Endothelial cell of umbilical vein (primary cell): ENCODE results near the gene CPNE8. TPM values are rescaled to one million over a fixed set of nuclear protein-coding genes. Genes with fewer than 3 reads are reported as not detected.

Experiments used
- BruUV-seq: library from RNA; stranded (reverse); fragments of 400-500 nt; replicated peaks from 2 replicates; lab custom pipeline; 2021; lab: Mats Ljungman, UMichigan
- CTCF ChIA-PET: fragments of 300-600, 350-600 bp; sonication (Branson Sonifier 250); formaldehyde crosslinking; loops from one replicate; lab custom pipeline; 2021; ENCODE audit warnings: antibody characterized with exemption, inconsistent platforms; lab: Charles Lee
- POLR2A ChIA-PET: fragments of 300-600, 350-600 bp; sonication (Branson Sonifier 250); formaldehyde crosslinking; loops from one replicate; lab custom pipeline; 2021; ENCODE audit warnings: antibody characterized with exemption, inconsistent platforms; lab: Charles Lee
- DNase-seq: peaks from one replicate; pipeline ENCODE4 v3.0.0-alpha.2; 2011; ENCODE audit warnings: low read depth, low spot score
- FAIRE-seq: peaks from 2 replicates; lab custom pipeline; 2011; peaks lifted over from hg19 to GRCh38; lab: Jason Lieb, UNC
- H2AFZ ChIP-seq: 2 replicates; pipeline ENCODE4 v1.6.0; 2012; ENCODE audit warnings: low read depth, low read length, control low read depth, inconsistent platforms
- H3K27ac ChIP-seq: 2 replicates; pipeline ENCODE4 v1.5.1; 2011; ENCODE audit warnings: low read depth, mild to moderate bottlenecking, control low read depth, low read length, moderate library complexity; ENCODE audit not compliant: insufficient read depth
- H3K27me3 ChIP-seq, 2 experiments: 2 replicates each; pipeline versions ENCODE4 v1.6.0 to v1.6.1; 2011; ENCODE audit warnings: low read length in 2 of 2, mixed read lengths in 1 of 2; ENCODE audit not compliant: control insufficient read depth in 2 of 2, insufficient read depth in 2 of 2
- H3K36me3 ChIP-seq, 2 experiments: 2 replicates in 1 of 2; 3 replicates in 1 of 2; pipeline ENCODE4 v1.5.1; 2011; ENCODE audit warnings: low read length in 2 of 2, mild to moderate bottlenecking in 1 of 2, moderate library complexity in 1 of 2; ENCODE audit not compliant: control insufficient read depth in 2 of 2, insufficient read depth in 2 of 2; ENCODE audit errors: extremely low read depth in 1 of 2
- H3K4me1 ChIP-seq: 3 replicates; pipeline ENCODE4 v1.5.1; 2011; ENCODE audit warnings: mild to moderate bottlenecking, low read length; ENCODE audit not compliant: control insufficient read depth, insufficient read depth; ENCODE audit errors: extremely low read depth
- H3K4me2 ChIP-seq: 2 replicates; pipeline ENCODE4 v1.6.1; 2011; ENCODE audit warnings: low read length, control low read depth, mixed read lengths; ENCODE audit not compliant: insufficient read depth
- H3K4me3 ChIP-seq, 3 experiments: fragments of 200-600 bp in 1 of 3; sonication (generic), shearing (Covaris generic) in 1 of 3; replicated peaks in 1 of 3; 2 replicates each; pipeline ENCODE4 v1.5.1; 2011 to 2016; ENCODE audit warnings: control low read depth in 3 of 3, low read length in 3 of 3, mild to moderate bottlenecking in 2 of 3, inconsistent platforms in 1 of 3, low read depth in 1 of 3, moderate library complexity in 1 of 3; ENCODE audit not compliant: insufficient read depth in 1 of 3
- H3K79me2 ChIP-seq: 2 replicates; pipeline ENCODE4 v1.6.0; 2012; ENCODE audit warnings: low read length, inconsistent platforms; ENCODE audit not compliant: control insufficient read depth, insufficient read depth
- H3K9ac ChIP-seq: replicated peaks from 2 replicates; pipeline ENCODE3; 2011; ENCODE audit warnings: low read length, control low read depth; ENCODE audit not compliant: insufficient read depth; ENCODE audit errors: extremely low read depth
- H3K9me1 ChIP-seq: replicated peaks from 3 replicates; pipeline ENCODE4 v1.6.0; 2011; ENCODE audit warnings: mild to moderate bottlenecking, low read length; ENCODE audit not compliant: control insufficient read depth, insufficient read depth; ENCODE audit errors: extremely low read depth
- H3K9me3 ChIP-seq: replicated peaks from 2 replicates; pipeline ENCODE4 v1.5.1; 2012; ENCODE audit warnings: low read length, inconsistent platforms; ENCODE audit not compliant: control insufficient read depth, insufficient read depth
- H4K20me1 ChIP-seq: replicated peaks from 2 replicates; pipeline ENCODE3; 2011; ENCODE audit warnings: mild to moderate bottlenecking, low read length; ENCODE audit not compliant: control insufficient read depth, insufficient read depth; ENCODE audit errors: extremely low read depth
- EZH2 ChIP-seq: IDR thresholded peaks from 2 replicates; pipeline ENCODE4 v1.6.1; 2012; ENCODE audit warnings: borderline replicate concordance, low read depth, mild to moderate bottlenecking, moderate library complexity, low read length, inconsistent platforms; ENCODE audit not compliant: severe bottlenecking
- FOS ChIP-seq: IDR thresholded peaks from 2 replicates; pipeline ENCODE4 v1.6.1; 2011; ENCODE audit warnings: mild to moderate bottlenecking, low read length, moderate library complexity, borderline replicate concordance; ENCODE audit not compliant: insufficient read depth
- GATA2 ChIP-seq: IDR thresholded peaks from 2 replicates; pipeline ENCODE4 v1.7.0; 2011; ENCODE audit warnings: low read depth, mild to moderate bottlenecking, moderate library complexity, mixed read lengths, low read length; ENCODE audit not compliant: insufficient read length, insufficient read depth
- JUN ChIP-seq: IDR thresholded peaks from 2 replicates; pipeline ENCODE4 v1.6.1; 2011; ENCODE audit warnings: borderline replicate concordance, low read depth; ENCODE audit not compliant: insufficient read length, insufficient read depth
- MYC ChIP-seq: IDR thresholded peaks from one replicate; pipeline ENCODE4 v1.6.1; 2011; ENCODE audit warnings: mild to moderate bottlenecking, low read depth, low read length
- POLR2A ChIP-seq: IDR thresholded peaks from 2 replicates; pipeline ENCODE4 v1.6.1; 2012; ENCODE audit warnings: low read depth, mild to moderate bottlenecking, control low read depth, low read length
- POLR2AphosphoS5 ChIP-seq: IDR thresholded peaks from 2 replicates; pipeline ENCODE4 v1.6.1; 2012; ENCODE audit warnings: low read depth, mild to moderate bottlenecking, control low read depth, low read length, moderate library complexity; ENCODE audit not compliant: insufficient read depth
- dilution Hi-C: fragments of 300-500 bp; cut with MboI; formaldehyde crosslinking; loops from one replicate; pipeline ENCODE4 v1.15.0; 2019; ENCODE audit warnings: low sequenced_read_pairs; ENCODE audit not compliant: extremely low pct_ligation_motif_present
- intact Hi-C: fragments of 100-400 bp; cut with micrococcal nuclease; formaldehyde crosslinking; loops from one replicate; pipeline ENCODE4 v1.10.0; 2022
- polyA plus RNA-seq, 4 experiments: library from polyadenylated mRNA; depleted of rRNA in 3 of 4; stranded (reverse) in 3 of 4; unstranded in 1 of 4; fragments of >200 nt; gene quantifications; 2 replicates each; pipeline versions ENCODE4 v1.2.1 to v1.2.3, GENCODE V29; 2011 to 2012; ENCODE audit warnings: missing spikeins in 1 of 4
- total RNA-seq: library from RNA; stranded (reverse); gene quantifications from 2 replicates; pipeline ENCODE4 v1.2.3, GENCODE V29; 2021
- TF ChIP-seq, protein P1 (sequence below), 2 donors: IDR thresholded peaks; 1 replicate in 1 of 2; 2 replicates in 1 of 2; pipeline ENCODE4 v1.5.1; 2011; ENCODE audit warnings: low read length in 2 of 2, mild to moderate bottlenecking in 2 of 2, moderate library complexity in 2 of 2, control low read depth in 1 of 2, inconsistent platforms in 1 of 2, low read depth in 1 of 2; ENCODE audit not compliant: insufficient read depth in 1 of 2; ENCODE audit errors: extremely low read depth in 1 of 2
- TF ChIP-seq, protein P2 (sequence below): IDR thresholded peaks from 2 replicates; pipeline ENCODE4 v1.6.1; 2011; ENCODE audit not compliant: insufficient read depth, insufficient read length

Gene CPNE8
- total and polyA plus RNA-seq, 2 donors (not counting 3 experiments of a cell fraction or from before 2014, with no cell fraction given) = 4.4 to 13.7 TPM

GRCh38 chr12:38883629-38884134 lies 21.7 kb downstream of the CPNE8 start:
- peaks cover 3% of the 10 kb centered on the region for H3K79me2 ChIP-seq
- no peaks in the 10 kb centered on the region for H3K36me3 ChIP-seq
- no peak overlapping the region for H2AFZ ChIP-seq
- no peaks in the 10 kb centered on the region for H4K20me1 ChIP-seq
- no peak for DNase-seq
- no peak for FAIRE-seq
- no peaks in the 10 kb centered on the region for H3K9me1 ChIP-seq
- no peaks in the 10 kb centered on the region for H3K9me3 ChIP-seq
- no TSS peak for BruUV-seq
- no peaks in the 10 kb centered on the region for H3K27me3 ChIP-seq
- no peak overlapping the region for H3K9ac ChIP-seq
- TF ChIP-seq, protein P1, sequence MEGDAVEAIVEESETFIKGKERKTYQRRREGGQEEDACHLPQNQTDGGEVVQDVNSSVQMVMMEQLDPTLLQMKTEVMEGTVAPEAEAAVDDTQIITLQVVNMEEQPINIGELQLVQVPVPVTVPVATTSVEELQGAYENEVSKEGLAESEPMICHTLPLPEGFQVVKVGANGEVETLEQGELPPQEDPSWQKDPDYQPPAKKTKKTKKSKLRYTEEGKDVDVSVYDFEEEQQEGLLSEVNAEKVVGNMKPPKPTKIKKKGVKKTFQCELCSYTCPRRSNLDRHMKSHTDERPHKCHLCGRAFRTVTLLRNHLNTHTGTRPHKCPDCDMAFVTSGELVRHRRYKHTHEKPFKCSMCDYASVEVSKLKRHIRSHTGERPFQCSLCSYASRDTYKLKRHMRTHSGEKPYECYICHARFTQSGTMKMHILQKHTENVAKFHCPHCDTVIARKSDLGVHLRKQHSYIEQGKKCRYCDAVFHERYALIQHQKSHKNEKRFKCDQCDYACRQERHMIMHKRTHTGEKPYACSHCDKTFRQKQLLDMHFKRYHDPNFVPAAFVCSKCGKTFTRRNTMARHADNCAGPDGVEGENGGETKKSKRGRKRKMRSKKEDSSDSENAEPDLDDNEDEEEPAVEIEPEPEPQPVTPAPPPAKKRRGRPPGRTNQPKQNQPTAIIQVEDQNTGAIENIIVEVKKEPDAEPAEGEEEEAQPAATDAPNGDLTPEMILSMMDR (IDR thresholded peaks at IDR 0.05; ENCODE audit: extremely low read depth in 1 of 2, insufficient read depth in 1 of 2, low read depth in 1 of 2, low read length in 2 of 2) = no peak
- TF ChIP-seq GATA2 (no peak), MYC (no peak), POLR2A (no peak), FOS (no peak), POLR2AphosphoS5 (no peak)
- peaks cover 2% of the 10 kb centered on the region for H3K4me1 ChIP-seq
- ChIA-PET CTCF (interaction anchor here (0.9 to 1.7 kb wide), 4 partner anchors 12 to 219 kb away, joined by 3 to 4 read pairs (median 4); partner anchors contain the start of gene CPNE8), POLR2A (no interaction called here)
- dilution Hi-C loops = no loop called here
- H3K27ac ChIP-seq = no peak overlapping the region
- no peak overlapping the region for H3K4me2 ChIP-seq
- no peak overlapping the region for H3K4me3 ChIP-seq
- intact Hi-C loops = no loop called here

DNA sequence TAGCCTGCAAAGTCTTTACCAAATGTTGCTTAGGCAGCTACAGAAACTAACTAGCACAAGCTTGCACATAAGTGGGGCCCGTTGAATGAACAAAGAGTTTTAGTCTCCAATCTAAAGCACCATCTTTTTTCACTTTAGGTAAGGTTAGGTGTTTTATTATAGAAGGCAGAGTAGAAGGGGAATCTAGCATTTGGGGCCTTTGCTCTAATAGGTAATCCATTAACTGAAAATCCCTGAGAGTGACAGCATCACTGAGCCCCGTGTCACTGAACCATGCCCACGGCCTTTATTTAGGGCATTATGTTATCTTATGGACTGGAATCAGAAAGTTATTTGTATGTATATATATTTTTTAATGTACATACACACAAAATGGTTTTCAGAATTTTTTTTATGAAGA lies 25.1 kb downstream of the CPNE8 start:
- Histone ChIP-seq H3K4me1 (peaks cover 4% of the 10 kb centered on the region), H3K4me2 (no peak overlapping the region), H4K20me1 (no peaks in the 10 kb centered on the region), H3K9ac (no peak overlapping the region), H3K27ac (no peak overlapping the region), H3K9me3 (no peaks in the 10 kb centered on the region), H2AFZ (no peak overlapping the region), H3K79me2 (no peaks in the 10 kb centered on the region), H3K27me3 (no peaks in the 10 kb centered on the region), H3K4me3 (no peak overlapping the region), H3K9me1 (no peaks in the 10 kb centered on the region), H3K36me3 (no peaks in the 10 kb centered on the region)
- POLR2A ChIA-PET = no interaction called here
- dilution Hi-C loops = no loop called here
- intact Hi-C loops = no loop called here
- BruUV-seq = no TSS peak
- CTCF ChIA-PET = no interaction called here
- no peak for FAIRE-seq
- no peak for DNase-seq
- no peak for TF ChIP-seq FOS
- no peak for TF ChIP-seq EZH2
- TF ChIP-seq JUN = no peak
- TF ChIP-seq MYC = no peak
- no peak for TF ChIP-seq POLR2AphosphoS5
- TF ChIP-seq, protein P2, sequence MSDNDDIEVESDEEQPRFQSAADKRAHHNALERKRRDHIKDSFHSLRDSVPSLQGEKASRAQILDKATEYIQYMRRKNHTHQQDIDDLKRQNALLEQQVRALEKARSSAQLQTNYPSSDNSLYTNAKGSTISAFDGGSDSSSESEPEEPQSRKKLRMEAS = no peak
- no peak for TF ChIP-seq GATA2
- no peak for TF ChIP-seq POLR2A
- TF ChIP-seq, protein P1 (IDR thresholded peaks at IDR 0.05; ENCODE audit: extremely low read depth in 1 of 2, insufficient read depth in 1 of 2, low read depth in 1 of 2, low read length in 2 of 2) = no peak
